Caco-2 (cell line): Measurements from ENCODE around the gene IGFLR1. TPM values are rescaled to one million over a fixed set of nuclear protein-coding genes. Genes with fewer than 3 reads are reported as not detected.
A peak's percentile ranks its signal among the peaks of the same experiment; 100 is the strongest.

Experiments
- BruUV-seq: library from RNA; stranded (reverse); fragments of 400-500 nt; replicated peaks from 2 replicates; lab custom pipeline; 2021; lab: Mats Ljungman, UMichigan
- CTCF ChIA-PET: fragments of 300-600 bp; sonication (Branson Sonifier 250); formaldehyde crosslinking; loops from one replicate; lab custom pipeline; 2022; ENCODE audit warnings: antibody characterized with exemption; lab: Charles Lee
- POLR2A ChIA-PET: fragments of 300-600 bp; sonication (Branson Sonifier 250); formaldehyde crosslinking; loops from one replicate; lab custom pipeline; 2022; ENCODE audit warnings: antibody characterized with exemption; lab: Charles Lee
- DNase-seq, 2 experiments: peaks; one replicate each; pipeline versions ENCODE4 v3.0.0 to v3.0.0-alpha.2; 2020 to 2022
- H3K27me3 ChIP-seq: replicated peaks from 2 replicates; pipeline ENCODE4 v1.6.0; 2011; ENCODE audit warnings: low read length; ENCODE audit not compliant: control insufficient read depth, insufficient read depth
- H3K36me3 ChIP-seq: 2 replicates; pipeline ENCODE4 v1.5.1; 2011; ENCODE audit warnings: low read length; ENCODE audit not compliant: control insufficient read depth, insufficient read depth
- H3K4me1 ChIP-seq: fragments of 250-450 bp; sonication (Bioruptor Pico); 2 replicates; pipeline ENCODE4 v1.5.1; 2020; ENCODE audit warnings: mild to moderate bottlenecking
- H3K4me3 ChIP-seq: 2 replicates; pipeline ENCODE4 v1.5.1; 2011; ENCODE audit warnings: low read depth, mild to moderate bottlenecking, control low read depth, low read length
- H3K9me3 ChIP-seq: fragments of 250-450 bp; sonication (Bioruptor Pico); 2 replicates; pipeline ENCODE4 v1.5.1; 2020; ENCODE audit warnings: mild to moderate bottlenecking, moderate library complexity
- H3K27ac Mint-ChIP-seq: one replicate; pipeline ENCODE4 v1.8.0; 2022; ENCODE audit warnings: mixed read lengths; ENCODE audit not compliant: unreplicated experiment
- H3K27me3 Mint-ChIP-seq: one replicate; pipeline ENCODE4 v1.8.0; 2022; ENCODE audit warnings: mixed read lengths; ENCODE audit not compliant: insufficient read depth, unreplicated experiment
- H3K36me3 Mint-ChIP-seq: one replicate; pipeline ENCODE4 v1.8.0; 2022; ENCODE audit warnings: mild to moderate bottlenecking, mixed read lengths; ENCODE audit not compliant: insufficient read depth, unreplicated experiment
- H3K4me1 Mint-ChIP-seq: one replicate; pipeline ENCODE4 v1.8.0; 2022; ENCODE audit warnings: low read depth, mixed read lengths; ENCODE audit not compliant: unreplicated experiment
- H3K4me3 Mint-ChIP-seq: one replicate; pipeline ENCODE4 v1.8.0; 2022; ENCODE audit warnings: mild to moderate bottlenecking, moderate library complexity, mixed read lengths; ENCODE audit not compliant: unreplicated experiment
- H3K9me3 Mint-ChIP-seq: one replicate; pipeline ENCODE4 v1.8.0; 2022; ENCODE audit warnings: mixed read lengths; ENCODE audit not compliant: unreplicated experiment
- CTCF ChIP-seq, 2 experiments: fragments of 200-600 bp in 1 of 2; IDR thresholded peaks; 1 replicate in 1 of 2; 2 replicates in 1 of 2; pipeline versions ENCODE4 v1.5.1 to v1.8.0; 2011 to 2022; ENCODE audit warnings: antibody characterized with exemption in 1 of 2, control low read depth in 1 of 2, inconsistent platforms in 1 of 2, low read depth in 1 of 2, low read length in 1 of 2, mild to moderate bottlenecking in 1 of 2, moderate library complexity in 1 of 2; ENCODE audit not compliant: insufficient read depth in 1 of 2, severe bottlenecking in 1 of 2, unreplicated experiment in 1 of 2
- intact Hi-C: fragments of 100-400 bp; cut with micrococcal nuclease; formaldehyde crosslinking; loops from one replicate; pipeline ENCODE4 v1.10.0; 2022; ENCODE audit not compliant: unreplicated experiment
- total RNA-seq: library from RNA; stranded (reverse); gene quantifications from 2 replicates; pipeline ENCODE4 v1.2.3, GENCODE V29; 2022

IGFLR1 gene
- total RNA-seq, 1 experiment from 2014 or later: 11.3 TPM

GRCh38 chr19:35695895-35696422 is 46.3 kb downstream of the IGFLR1 start:
- no peak for TF ChIP-seq CTCF (IDR thresholded peaks at IDR 0.05; ENCODE audit: insufficient read depth in 1 of 2, low read depth in 1 of 2, low read length in 1 of 2, severe bottlenecking in 1 of 2, unreplicated experiment in 1 of 2)
- Mint-ChIP-seq H3K36me3 (no peaks in the 10 kb centered on the region), H3K27ac (no peak overlapping the region), H3K4me1 (peaks cover 6% of the 10 kb centered on the region), H3K27me3 (no peaks in the 10 kb centered on the region), H3K4me3 (no peak overlapping the region), H3K9me3 (no peaks in the 10 kb centered on the region)
- DNase-seq: no peak
- H3K36me3 ChIP-seq: no peaks in the 10 kb centered on the region
- ChIA-PET CTCF (interaction anchor here (0.6 kb wide), 1 partner anchor 25 kb away, joined by 4 read pairs; no protein-coding TSS in a partner anchor), POLR2A (interaction anchor here (0.5 kb wide), 1 partner anchor 19 kb away, joined by 3 read pairs; no protein-coding TSS in a partner anchor)
- no peaks in the 10 kb centered on the region for H3K27me3 ChIP-seq
- H3K9me3 ChIP-seq: no peaks in the 10 kb centered on the region; the same call in 1 of the 2 replicates
- H3K4me3 ChIP-seq: no peak overlapping the region
- intact Hi-C loops: no loop called here
- BruUV-seq: no TSS peak
- no peaks in the 10 kb centered on the region for H3K4me1 ChIP-seq

GRCh38 chr19:35693835-35694599 is 48.2 kb downstream of the IGFLR1 start:
- CTCF ChIA-PET: interaction anchor here (0.6 to 1.7 kb wide), 5 partner anchors 9 to 125 kb away, joined by 5 to 8 read pairs (median 6); partner anchors contain the start of gene COX6B1
- Mint-ChIP-seq H3K9me3 (no peaks in the 10 kb centered on the region), H3K27me3 (no peaks in the 10 kb centered on the region), H3K4me3 (no peak overlapping the region), H3K4me1 (peaks cover 6% of the 10 kb centered on the region), H3K36me3 (no peaks in the 10 kb centered on the region), H3K27ac (no peak overlapping the region)
- POLR2A ChIA-PET: no interaction called here
- H3K9me3 ChIP-seq: no peaks in the 10 kb centered on the region; the same call in 1 of the 2 replicates
- no peaks in the 10 kb centered on the region for H3K4me1 ChIP-seq
- no peaks in the 10 kb centered on the region for H3K27me3 ChIP-seq
- H3K4me3 ChIP-seq: no peak overlapping the region
- BruUV-seq: no TSS peak
- no peaks in the 10 kb centered on the region for H3K36me3 ChIP-seq
- peak; percentile 98 to 99 for TF ChIP-seq CTCF (IDR thresholded peaks at IDR 0.05; ENCODE audit: insufficient read depth in 1 of 2, low read depth in 1 of 2, low read length in 1 of 2, severe bottlenecking in 1 of 2, unreplicated experiment in 1 of 2)
- peak; percentile 90 to 93 for DNase-seq
- intact Hi-C loops: loop anchor here (1.0 to 2.0 kb wide), 5 partner anchors 8 to 237 kb away; no protein-coding TSS in a partner anchor

- CTCF ChIA-PET: interaction anchor here (0.7 to 0.8 kb wide), 2 partner anchors 9 to 652 kb away, joined by 4 to 6 read pairs; partner anchors contain the start of gene HPN
- Mint-ChIP-seq H3K9me3 (no peaks in the 10 kb centered on the region), H3K4me1 (peaks cover 6% of the 10 kb centered on the region), H3K36me3 (no peaks in the 10 kb centered on the region), H3K27ac (no peak overlapping the region), H3K4me3 (no peak overlapping the region), H3K27me3 (no peaks in the 10 kb centered on the region)
- no peaks in the 10 kb centered on the region; the same call in 1 of the 2 replicates for H3K9me3 ChIP-seq
- POLR2A ChIA-PET: no interaction called here
- DNase-seq: no peak
- no peaks in the 10 kb centered on the region for H3K36me3 ChIP-seq
- no peaks in the 10 kb centered on the region for H3K4me1 ChIP-seq
- H3K4me3 ChIP-seq: no peak overlapping the region
- TF ChIP-seq CTCF (IDR thresholded peaks at IDR 0.05; ENCODE audit: insufficient read depth in 1 of 2, low read depth in 1 of 2, low read length in 1 of 2, severe bottlenecking in 1 of 2, unreplicated experiment in 1 of 2): no peak
- intact Hi-C loops: loop anchor here (1.0 to 2.0 kb wide), 4 partner anchors 9 to 238 kb away; no protein-coding TSS in a partner anchor
- no TSS peak for BruUV-seq
- H3K27me3 ChIP-seq: no peaks in the 10 kb centered on the region
These were observed 48.8 kb downstream of the IGFLR1 start for GRCh38 chr19:35693422-35693821.
